SK-N-SH (cell line): ENCODE measurements around the gene MOV10L1. TPM values are rescaled to one million over a fixed set of nuclear protein-coding genes. Genes with fewer than 3 reads are reported as not detected.

Source experiments
- CTCF ChIA-PET: fragments of 300-600, 350-600 bp; formaldehyde crosslinking; extraction: SDS; loops from one replicate; lab custom pipeline; 2021; lab: Yijun Ruan, JAX
- POLR2A ChIA-PET: fragments of 350-600 bp; sonication (Branson Sonifier 250); formaldehyde crosslinking; extraction: SDS; loops from one replicate; lab custom pipeline; 2020; ENCODE audit warnings: antibody characterized with exemption, inconsistent platforms; lab: Yijun Ruan, JAX
- DNase-seq: peaks from one replicate; pipeline ENCODE4 v3.0.0; 2012
- H2AFZ ChIP-seq: fragments of 200-600 bp; sonication (generic); 2 replicates; pipeline ENCODE4 v1.8.1; 2016; ENCODE audit warnings: antibody characterized with exemption, mild to moderate bottlenecking, low read depth
- H3F3A ChIP-seq: fragments of 200-600 bp; sonication (generic); replicated peaks from 2 replicates; pipeline ENCODE3; 2016; ENCODE audit warnings: antibody characterized with exemption, mild to moderate bottlenecking; ENCODE audit not compliant: insufficient read depth
- H3K27ac ChIP-seq, 2 experiments: fragments of 200-500 bp in 1 of 2; fragments of 200-600 bp in 1 of 2; sonication (Bioruptor generic) in 1 of 2; sonication (generic), shearing (Covaris generic) in 1 of 2; 2 replicates each; pipeline versions ENCODE4 v1.5.1 to v1.6.1; 2014 to 2016; ENCODE audit warnings: low read depth in 2 of 2, inconsistent platforms in 1 of 2, low read length in 1 of 2, mild to moderate bottlenecking in 1 of 2, mixed read lengths in 1 of 2
- H3K27me3 ChIP-seq: fragments of 200-600 bp; sonication (generic), shearing (Covaris generic); 2 replicates; pipeline ENCODE4 v1.6.1; 2016; ENCODE audit warnings: mixed run types; ENCODE audit not compliant: insufficient read depth
- H3K36me3 ChIP-seq, 2 experiments: fragments of 200-500 bp in 1 of 2; fragments of 200-600 bp in 1 of 2; sonication (Bioruptor generic) in 1 of 2; sonication (generic) in 1 of 2; replicated peaks in 1 of 2; 2 replicates each; pipeline versions ENCODE3 to v1.5.1; 2014 to 2016; ENCODE audit warnings: low read length in 1 of 2, mild to moderate bottlenecking in 1 of 2; ENCODE audit not compliant: insufficient read depth in 2 of 2, control insufficient read depth in 1 of 2
- H3K4me1 ChIP-seq, 2 experiments: fragments of 200-500 bp in 1 of 2; fragments of 200-600 bp in 1 of 2; sonication (Bioruptor generic) in 1 of 2; sonication (generic), shearing (Covaris generic) in 1 of 2; 2 replicates each; pipeline versions ENCODE4 v1.5.1 to v1.6.1; 2014 to 2016; ENCODE audit warnings: low read depth in 1 of 2, low read length in 1 of 2, mixed run types in 1 of 2; ENCODE audit not compliant: insufficient read depth in 2 of 2, control insufficient read depth in 1 of 2
- H3K4me2 ChIP-seq: fragments of 200-600 bp; sonication (generic), shearing (Covaris generic); 2 replicates; pipeline ENCODE4 v1.6.1; 2017; ENCODE audit warnings: mixed run types
- H3K4me3 ChIP-seq, 2 experiments: fragments of 200-500 bp in 1 of 2; fragments of 200-600 bp in 1 of 2; sonication (Bioruptor generic) in 1 of 2; sonication (generic), shearing (Covaris generic) in 1 of 2; 2 replicates each; pipeline versions ENCODE4 v1.5.1 to v1.8.1; 2014 to 2016; ENCODE audit warnings: low read depth in 2 of 2, inconsistent platforms in 1 of 2, low read length in 1 of 2, mild to moderate bottlenecking in 1 of 2, mixed read lengths in 1 of 2, moderate library complexity in 1 of 2
- H3K79me2 ChIP-seq: fragments of 200-600 bp; sonication (generic); 2 replicates; pipeline ENCODE4 v1.8.1; 2017; ENCODE audit warnings: mild to moderate bottlenecking; ENCODE audit not compliant: insufficient read depth
- H3K9ac ChIP-seq: fragments of 200-600 bp; sonication (generic); 2 replicates; pipeline ENCODE4 v1.6.1; 2017; ENCODE audit warnings: mixed run types
- H3K9me2 ChIP-seq: fragments of 200-600 bp; sonication (generic); 2 replicates; pipeline ENCODE4 v1.6.1; 2017; ENCODE audit warnings: mixed run types
- H3K9me3 ChIP-seq: fragments of 200-600 bp; sonication (generic); 2 replicates; pipeline ENCODE4 v1.6.1; 2017; ENCODE audit warnings: mixed run types, mild to moderate bottlenecking, moderate library complexity
- H4K20me1 ChIP-seq: fragments of 200-600 bp; sonication (generic); 2 replicates; pipeline ENCODE4 v1.6.1; 2017; ENCODE audit warnings: mild to moderate bottlenecking, mixed run types; ENCODE audit not compliant: insufficient read depth
- CTCF ChIP-seq: fragments of 200-600 bp; sonication (generic); IDR thresholded peaks from 2 replicates; pipeline ENCODE4 v1.6.1; 2017; ENCODE audit warnings: antibody characterized with exemption, mild to moderate bottlenecking, moderate library complexity
- FOSL2 ChIP-seq: IDR thresholded peaks from 2 replicates; pipeline ENCODE4 v1.4.0; 2012; ENCODE audit warnings: low read depth, mild to moderate bottlenecking, moderate library complexity, borderline replicate concordance
- JUND ChIP-seq: IDR thresholded peaks from 2 replicates; pipeline ENCODE4 v1.4.0; 2012
- MXI1 ChIP-seq: IDR thresholded peaks from 2 replicates; pipeline ENCODE4 v1.6.1; 2012; ENCODE audit warnings: mild to moderate bottlenecking, low read depth, low read length, improper control_type of control experiment
- RAD21 ChIP-seq: IDR thresholded peaks from 2 replicates; pipeline ENCODE4 v1.6.1; 2012; ENCODE audit warnings: mild to moderate bottlenecking, low read length
- SIN3A ChIP-seq: IDR thresholded peaks from 2 replicates; pipeline ENCODE4 v1.6.1; 2012; ENCODE audit warnings: low read depth, mild to moderate bottlenecking, low read length, moderate library complexity, borderline replicate concordance
- SMC3 ChIP-seq: IDR thresholded peaks from 2 replicates; pipeline ENCODE4 v1.6.1; 2012; ENCODE audit warnings: low read depth, low read length, improper control_type of control experiment
- TAF1 ChIP-seq: IDR thresholded peaks from 2 replicates; pipeline ENCODE4 v1.6.1; 2012; ENCODE audit warnings: low read depth, mild to moderate bottlenecking, low read length, moderate library complexity, borderline replicate concordance
- TCF12 ChIP-seq: IDR thresholded peaks from 2 replicates; pipeline ENCODE4 v1.4.0; 2012
- USF2 ChIP-seq: fragments of 150-350 bp; IDR thresholded peaks from 2 replicates; pipeline ENCODE4 v1.6.1; 2017; ENCODE audit warnings: antibody characterized with exemption, low read length, low read depth, borderline replicate concordance
- WGBS: methylation state at CpG from one replicate; pipeline ENCODE4 v1.1.6; 2017; ENCODE audit warnings: low lambda C conversion rate; 5-methylcytosine and 5-hydroxymethylcytosine counted together
- polyA plus RNA-seq, 3 experiments: library from polyadenylated mRNA; depleted of rRNA; stranded (reverse); fragments of >200 nt; gene quantifications; 2 replicates each; pipeline ENCODE4 v1.2.3, GENCODE V29; 2012
- TF ChIP-seq, protein P1 (sequence below): IDR thresholded peaks from 2 replicates; pipeline ENCODE4 v1.4.0; 2012; ENCODE audit warnings: low read depth

The MOV10L1 gene
- polyA plus RNA-seq, 1 of the 3 experiments (the other 2 are of a cell fraction), result 2.1 TPM

DNA sequence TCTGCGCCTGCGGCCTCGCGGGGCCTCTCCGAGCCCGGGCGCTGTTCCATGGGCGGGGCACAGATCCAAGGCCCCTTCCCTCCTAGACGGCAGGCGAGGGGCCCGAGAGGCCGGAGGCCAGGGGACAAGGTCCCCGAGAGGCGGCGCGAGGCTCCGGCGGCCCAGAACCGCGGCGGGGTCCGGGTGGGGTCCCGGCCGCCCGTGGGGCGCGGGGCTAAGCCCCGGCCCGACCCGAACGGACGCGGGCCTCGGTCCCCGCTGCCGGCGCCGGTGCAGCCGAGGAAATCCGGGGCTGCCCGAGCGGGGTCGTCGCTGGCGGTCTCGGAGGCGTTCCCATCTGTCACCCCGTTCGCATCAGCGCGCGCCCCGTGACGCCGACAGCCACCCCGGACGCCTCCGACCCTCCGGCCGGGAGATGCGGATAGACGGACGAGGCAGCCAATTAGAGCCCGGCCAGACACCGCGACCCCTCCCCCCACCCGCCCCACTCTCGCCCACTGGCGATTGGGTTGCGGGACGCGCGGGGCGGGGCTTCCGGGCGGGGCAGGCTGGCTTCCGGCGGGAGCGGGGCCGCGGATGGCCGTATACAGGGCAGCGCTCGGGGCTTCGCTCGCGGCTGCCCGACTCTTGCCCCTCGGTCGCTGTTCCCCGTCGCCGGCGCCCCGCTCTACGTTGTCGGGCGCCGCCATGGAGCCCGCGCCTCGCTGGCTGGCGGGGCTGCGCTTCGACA, 110.8 kb downstream of the MOV10L1 start, which contains the start of gene SELENOO (continued):
- TF ChIP-seq, protein P1, sequence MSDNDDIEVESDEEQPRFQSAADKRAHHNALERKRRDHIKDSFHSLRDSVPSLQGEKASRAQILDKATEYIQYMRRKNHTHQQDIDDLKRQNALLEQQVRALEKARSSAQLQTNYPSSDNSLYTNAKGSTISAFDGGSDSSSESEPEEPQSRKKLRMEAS, result peak; percentile 22; the same call in 1 of the 2 replicates
- TF ChIP-seq RAD21, result no peak
- no peak for TF ChIP-seq USF2
- no peak for TF ChIP-seq SMC3
- TF ChIP-seq CTCF, result no peak
- no peak for TF ChIP-seq TCF12
- TF ChIP-seq JUND, result no peak
- no peak for TF ChIP-seq FOSL2
- peak; percentile 63; the same call in 1 of the 2 replicates for TF ChIP-seq SIN3A

- peaks cover 37% of the 10 kb centered on the region for H3K79me2 ChIP-seq
- ChIA-PET CTCF (interaction anchor here (0.6 to 2.0 kb wide), 5 partner anchors 9 to 271 kb away, joined by 3 to 5 read pairs (median 3); no protein-coding TSS in a partner anchor), POLR2A (no interaction called here)
- H3K4me1 ChIP-seq, result peaks cover 0 to 15% of the 10 kb centered on the region in 2 experiments; a peak in 1 of 4 replicates
- no peaks in the 10 kb centered on the region for H3K27me3 ChIP-seq
- WGBS, result 7% methylated on average over 13 of the region's 115 CpGs
- H3F3A ChIP-seq, result no peaks in the 10 kb centered on the region
- H3K27ac ChIP-seq, result peak overlapping the region in 1 of 2 experiments; percentile 71; a peak in 1 of 4 replicates
- H3K36me3 ChIP-seq, result peaks cover 17 to 22% of the 10 kb centered on the region in 2 experiments
- peak overlapping the region; percentile 98 for H3K4me2 ChIP-seq
- H2AFZ ChIP-seq, result no peak overlapping the region
- H3K9me3 ChIP-seq, result no peaks in the 10 kb centered on the region
- DNase-seq, result no peak
- H3K9me2 ChIP-seq, result no peaks in the 10 kb centered on the region
- TF ChIP-seq TAF1, result no peak
- 0 out of 2 replicates have a peak, but pooled peaks have one; percentile 30 for TF ChIP-seq MXI1
- peak overlapping the region; percentile 63; the same call in 1 of the 2 replicates for H3K9ac ChIP-seq
- H4K20me1 ChIP-seq, result peaks cover 6% of the 10 kb centered on the region
- peak overlapping the region; percentile 80 to 84 for H3K4me3 ChIP-seq
Observed at GRCh38 chr22:50201191-50202129, 111.7 kb downstream of the MOV10L1 start.
